G401.6 (cell line): Measurements from ENCODE around the gene NHLRC1.

Experiments
- FAIRE-seq: peaks from 2 replicates; lab custom pipeline; 2012; peaks lifted over from hg19 to GRCh38; lab: Jason Lieb, UNC

Gene NHLRC1

GRCh38 chr6:18138906-18139305 lies 16.4 kb upstream of the NHLRC1 start:
- FAIRE-seq: no peak

DNA sequence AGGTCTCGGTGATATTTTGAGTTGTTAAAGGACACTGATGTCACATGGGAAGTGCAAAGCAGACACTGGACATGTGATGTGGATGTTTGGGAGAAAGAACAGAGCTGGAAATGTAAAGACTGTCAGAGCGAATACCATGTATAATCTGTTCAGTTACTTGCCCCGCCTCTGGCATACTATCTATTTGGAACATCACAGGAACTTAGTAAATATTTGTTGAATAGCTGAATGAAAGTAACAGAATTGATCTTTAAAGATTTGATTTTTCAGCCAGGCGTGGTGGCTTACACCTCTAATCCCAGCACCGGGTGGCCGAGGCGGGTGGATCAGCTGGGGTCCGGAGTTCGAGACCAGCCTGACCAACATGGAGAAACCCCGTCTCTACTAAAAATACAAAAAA lies 13.8 kb upstream of the NHLRC1 start:
- no peak for FAIRE-seq

DNA sequence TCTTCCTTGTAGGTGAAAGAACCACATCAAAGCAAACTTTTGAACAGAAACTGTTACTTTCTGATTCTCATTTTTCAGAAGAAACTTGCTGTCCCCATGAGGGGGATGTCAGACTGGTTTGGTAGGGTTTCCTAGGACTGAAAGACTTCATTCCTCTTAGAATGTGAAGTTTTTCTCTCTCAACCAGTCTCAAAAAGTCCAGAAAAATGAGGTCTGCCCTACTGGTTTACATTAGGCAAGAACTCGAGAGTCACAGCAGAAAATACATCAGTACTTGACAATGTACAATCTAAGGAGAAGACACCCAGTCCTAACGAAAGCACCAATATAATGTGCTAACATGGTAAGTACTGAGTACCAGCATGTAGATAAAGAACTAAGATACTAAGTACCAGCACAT lies 12.7 kb upstream of the NHLRC1 start:
- no peak for FAIRE-seq

DNA sequence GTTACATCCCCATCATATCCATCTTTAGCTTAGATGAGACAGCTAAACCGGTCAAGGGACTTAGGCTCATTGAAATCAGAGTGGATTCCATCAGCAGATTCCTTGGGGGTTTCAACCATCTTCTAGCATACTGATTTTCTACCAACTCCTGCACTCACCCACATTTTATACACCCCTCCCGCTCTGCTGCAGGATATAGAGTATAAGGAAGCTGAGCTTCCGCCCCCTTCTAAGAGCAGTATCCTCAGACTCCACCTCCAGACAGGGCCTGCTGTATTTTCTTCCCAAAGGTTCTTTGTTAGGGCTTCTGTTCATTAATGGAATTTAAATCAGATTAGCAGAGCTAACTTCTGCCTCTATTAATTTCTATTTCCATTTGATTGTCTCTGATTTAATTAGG lies 9.9 kb upstream of the NHLRC1 start:
- FAIRE-seq: no peak

DNA sequence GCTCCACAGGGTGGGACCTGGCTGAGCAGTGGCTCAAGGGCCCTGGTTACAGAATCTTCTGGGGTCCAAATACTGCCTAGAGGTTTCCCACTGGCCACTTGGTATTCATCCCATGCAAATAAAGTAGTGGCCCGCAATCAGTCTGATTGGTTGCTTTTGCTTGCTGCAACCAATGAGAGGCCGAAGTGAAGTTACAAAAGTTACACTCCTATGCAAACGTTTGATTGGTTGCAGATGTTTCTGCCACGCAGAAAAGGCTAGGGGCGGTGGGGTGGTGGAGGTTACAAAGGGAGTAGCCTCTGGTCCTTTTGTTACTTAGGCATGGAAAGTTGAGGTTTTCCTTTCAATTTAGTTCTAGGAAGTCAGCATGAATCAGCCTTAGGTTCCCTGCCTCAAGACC lies 3.6 kb upstream of the NHLRC1 start:
- no peak for FAIRE-seq

- no peak for FAIRE-seq
Measured at GRCh38 chr6:18121580-18122127, 823 bp downstream of the NHLRC1 start.

GRCh38 chr6:18119236-18119635 lies 3.2 kb downstream of the NHLRC1 start:
- no peak for FAIRE-seq

DNA sequence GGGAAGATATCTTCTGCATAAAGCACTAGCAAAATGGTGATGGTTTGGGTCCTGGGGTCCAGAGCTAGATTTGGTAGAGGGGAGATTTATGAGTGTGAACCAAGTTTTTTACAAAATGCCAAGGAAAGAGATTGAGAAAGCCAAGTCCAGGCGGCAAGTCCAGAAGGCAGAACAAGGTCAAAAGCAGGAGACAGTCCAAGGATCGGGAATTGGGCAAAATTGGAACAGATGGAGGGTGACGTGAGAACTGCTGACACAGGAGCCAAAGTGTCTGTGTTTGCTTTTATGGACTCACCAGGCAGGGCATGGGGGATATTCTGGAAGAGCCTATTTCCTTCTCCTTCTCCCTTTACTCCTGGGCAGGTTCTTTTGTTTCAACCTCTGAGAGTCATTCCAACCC lies 4.1 kb downstream of the NHLRC1 start:
- no peak for FAIRE-seq

GRCh38 chr6:18117136-18117535 lies 5.3 kb downstream of the NHLRC1 start:
- no peak for FAIRE-seq

GRCh38 chr6:18115356-18115755 lies 7.1 kb downstream of the NHLRC1 start:
- FAIRE-seq: no peak

- no peak for FAIRE-seq
Measured at GRCh38 chr6:18110162-18110561, 12.3 kb downstream of the NHLRC1 start.

DNA sequence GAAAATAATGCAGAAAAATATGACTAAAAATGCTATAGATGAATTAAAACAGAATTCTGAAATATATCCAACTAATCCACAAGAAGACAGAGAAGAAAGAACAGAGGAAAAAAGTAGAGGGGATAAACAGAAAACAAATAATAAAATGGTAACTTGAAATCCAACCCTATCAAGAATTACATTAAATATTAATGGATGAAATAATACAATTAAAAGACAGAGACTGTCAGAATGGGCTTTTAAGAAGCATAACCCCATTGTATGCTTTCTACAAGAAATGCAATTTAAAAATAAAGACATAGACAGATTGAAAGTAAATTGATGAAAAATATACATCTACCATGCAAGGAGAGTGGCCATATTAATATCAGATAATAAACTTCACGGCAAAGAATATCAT lies 15.4 kb downstream of the NHLRC1 start:
- no peak for FAIRE-seq

DNA sequence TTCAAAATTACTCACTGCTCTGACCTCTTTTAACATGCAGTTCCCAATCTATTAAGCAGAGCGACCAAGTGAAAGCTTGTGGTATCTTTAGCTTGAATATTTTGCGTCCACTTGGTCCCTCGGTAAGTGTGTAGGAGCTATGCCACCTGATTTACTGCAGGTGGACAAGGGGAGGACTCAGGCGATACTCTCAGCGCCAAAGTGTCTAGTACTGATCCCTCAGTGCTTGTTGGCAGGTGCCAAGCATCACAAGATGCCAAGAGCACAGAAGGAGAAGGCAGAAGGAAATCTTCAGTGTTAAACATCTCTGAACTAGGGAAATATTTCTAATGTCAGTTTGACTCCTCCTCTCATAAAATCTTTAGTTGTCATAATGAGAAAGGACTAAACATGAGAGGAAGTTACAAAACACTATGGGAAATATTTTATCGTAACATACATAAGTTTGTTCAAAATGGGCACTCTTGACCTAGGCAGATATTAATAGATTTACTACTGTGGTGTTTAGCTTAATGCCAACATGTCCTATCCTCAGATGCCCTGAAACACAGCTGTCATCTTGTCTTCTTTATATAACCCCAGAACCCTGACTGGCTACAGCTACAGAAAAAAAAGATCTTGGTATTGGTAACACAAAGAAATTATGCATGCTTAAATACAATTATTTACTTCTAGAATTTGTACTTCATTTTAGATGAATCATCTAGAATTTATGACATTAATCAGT lies 19.5 kb downstream of the NHLRC1 start:
- FAIRE-seq: no peak

DNA sequence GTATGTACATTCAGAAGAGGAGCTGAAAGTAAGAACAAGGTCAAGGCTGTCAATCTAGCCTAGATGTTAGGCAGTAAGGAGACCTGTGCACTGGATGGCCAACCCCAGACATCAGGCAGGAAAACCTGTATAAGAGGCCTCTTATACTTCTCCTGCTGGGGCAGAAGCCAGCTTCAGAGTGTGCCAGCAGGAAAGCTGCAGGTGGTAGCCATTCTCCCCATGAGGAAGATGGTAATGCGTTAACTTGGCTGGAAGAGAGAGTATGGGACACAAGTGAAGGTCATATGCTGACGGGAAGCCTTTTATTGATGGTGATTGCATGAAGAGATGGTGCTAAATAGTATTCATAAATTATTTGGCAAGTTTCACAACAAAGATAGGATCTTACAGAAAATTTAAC lies 20.6 kb downstream of the NHLRC1 start:
- no peak for FAIRE-seq

DNA sequence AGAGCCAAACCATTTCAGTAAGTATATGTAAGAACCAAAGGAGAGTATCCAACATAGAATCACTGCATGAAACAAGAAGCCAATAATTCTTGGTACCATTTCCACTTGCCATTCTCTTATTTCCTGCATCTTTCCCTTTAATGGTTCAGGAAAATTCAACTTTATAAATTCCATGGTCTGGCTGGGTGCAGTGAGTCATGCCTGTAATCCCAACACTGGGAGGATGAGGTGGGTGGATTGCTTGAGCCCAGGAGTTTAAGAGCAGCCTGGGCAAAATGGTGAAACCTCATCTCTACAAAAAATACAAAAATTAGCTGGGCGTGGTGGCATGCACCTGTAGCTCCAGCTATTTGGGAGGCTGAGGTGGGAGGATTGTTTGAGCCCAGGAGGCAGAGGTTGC lies 21.2 kb downstream of the NHLRC1 start:
- no peak for FAIRE-seq

- FAIRE-seq: no peak
Measured at GRCh38 chr6:18100296-18100695, 22.2 kb downstream of the NHLRC1 start.

DNA sequence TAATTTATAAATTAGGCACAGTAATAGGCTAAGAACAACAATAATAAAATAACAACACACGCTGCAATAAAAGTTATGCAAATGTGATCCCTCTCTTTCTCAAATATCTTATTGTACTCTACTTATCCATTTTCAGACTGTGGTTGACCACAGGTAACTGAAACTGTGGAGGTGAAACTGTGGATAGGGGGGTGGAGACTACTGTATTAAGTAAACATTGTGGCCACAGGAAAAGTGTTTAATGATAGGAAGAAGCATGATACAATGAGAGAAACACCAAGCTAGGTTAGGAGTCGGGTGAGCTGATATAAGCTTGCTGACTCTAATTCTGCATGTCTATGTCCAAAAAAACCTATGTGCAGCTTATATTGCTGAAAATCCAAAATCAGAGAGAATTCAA lies 23.0 kb downstream of the NHLRC1 start:
- FAIRE-seq: no peak

- FAIRE-seq: no peak
Measured at GRCh38 chr6:18096423-18096822, 26.1 kb downstream of the NHLRC1 start.

DNA sequence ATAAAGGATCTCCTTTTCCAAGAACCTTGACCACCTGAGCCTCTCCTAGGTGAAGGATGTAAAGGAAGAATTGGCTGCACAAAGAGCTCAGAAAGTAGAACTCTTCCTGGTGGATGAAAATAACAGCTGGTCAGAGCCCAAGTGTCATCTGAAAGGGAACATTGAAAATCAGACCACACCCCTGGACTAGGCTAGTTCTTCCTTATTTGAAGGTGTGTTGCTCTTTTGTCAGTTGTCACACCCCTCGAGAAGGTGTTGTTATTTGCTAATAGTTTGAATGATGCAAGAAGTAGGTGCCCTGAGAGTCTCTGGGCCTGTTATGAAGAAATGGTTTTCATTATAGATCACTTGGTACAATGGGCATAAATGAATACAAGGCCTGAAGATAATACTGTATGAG lies 31.1 kb downstream of the NHLRC1 start:
- no peak for FAIRE-seq

- FAIRE-seq: no peak
Measured at GRCh38 chr6:18090349-18090786, 32.1 kb downstream of the NHLRC1 start.

DNA sequence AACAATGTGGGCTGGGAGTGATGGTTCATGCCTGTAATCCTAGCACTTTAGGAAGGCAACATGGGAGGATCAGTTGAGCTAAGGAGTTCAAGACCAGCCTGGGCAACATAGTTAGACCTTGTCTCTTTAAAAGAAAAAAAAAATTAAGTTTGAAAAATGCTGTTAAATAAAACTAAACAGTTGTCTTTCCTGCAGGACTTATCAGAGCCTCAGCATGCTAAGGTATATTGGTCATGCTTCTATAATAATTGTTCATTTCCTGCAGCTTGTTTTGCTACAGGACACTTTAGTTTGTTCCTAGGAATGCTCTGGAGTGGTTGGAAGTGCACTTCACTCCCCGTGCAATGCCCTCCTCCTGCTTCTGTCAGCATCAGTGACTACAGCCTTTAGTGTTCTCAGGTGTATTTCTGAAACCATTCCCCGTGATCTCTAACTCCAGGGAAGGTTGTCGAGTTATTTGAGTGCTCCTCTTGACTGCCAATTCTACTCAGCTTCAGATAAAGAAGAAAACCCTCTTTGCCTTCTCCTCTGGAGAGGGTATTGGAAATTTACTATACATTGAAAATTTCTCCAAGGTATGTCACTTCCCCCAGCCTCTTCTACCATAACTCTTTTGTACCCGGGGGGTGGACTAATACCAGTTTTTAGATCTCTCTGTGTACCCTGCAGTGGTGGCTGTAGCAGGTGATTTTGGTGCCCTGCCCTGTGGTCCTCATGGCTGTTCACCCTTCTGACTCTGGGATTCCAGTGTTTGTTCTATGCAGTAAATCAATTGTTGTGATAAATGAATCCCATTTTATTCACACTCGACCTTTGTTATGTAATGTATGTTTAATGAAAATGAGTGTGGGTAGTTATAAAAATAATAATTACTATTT lies 33.8 kb downstream of the NHLRC1 start:
- no peak for FAIRE-seq

DNA sequence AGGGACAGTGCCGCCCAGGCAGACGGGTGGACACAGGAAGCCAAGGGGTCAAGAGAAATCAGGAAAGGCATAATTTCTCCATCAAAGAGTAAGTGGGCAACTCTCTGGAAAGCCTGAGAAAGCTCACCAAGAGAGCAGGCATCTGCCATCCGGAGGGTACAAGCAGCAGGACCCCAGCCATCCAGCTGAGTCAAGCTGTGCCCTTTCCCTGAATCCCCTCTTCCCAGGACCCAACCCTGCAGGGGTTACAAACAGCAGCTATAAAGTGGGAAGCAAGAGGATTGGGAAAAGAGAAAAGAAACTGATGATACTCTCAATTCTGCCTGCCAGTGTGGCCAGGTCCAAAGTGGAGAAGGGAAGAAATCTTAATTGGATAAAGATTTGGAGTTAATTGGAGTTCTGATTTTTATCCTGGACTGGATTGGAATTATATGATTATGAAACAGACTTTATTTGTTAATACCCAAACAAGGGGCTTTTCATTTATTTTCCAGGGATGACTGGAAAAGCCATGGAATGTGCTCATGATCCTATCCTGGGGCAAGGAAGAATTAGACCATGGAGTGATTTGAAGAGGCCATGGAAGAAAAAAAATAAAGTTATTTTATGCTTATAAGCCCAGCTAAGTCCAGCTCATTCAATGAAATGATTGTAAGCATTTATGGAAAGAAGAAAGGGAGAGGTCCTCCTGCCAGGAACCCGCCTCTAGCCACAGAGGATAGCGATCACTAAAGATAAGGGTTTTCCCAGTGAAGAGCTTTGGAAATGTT lies 34.9 kb downstream of the NHLRC1 start:
- FAIRE-seq: no peak
